Ovary (tissue), 9 donors: Measurements from ENCODE around the gene ATP1A4. TPM values are rescaled to one million over a fixed set of nuclear protein-coding genes. Genes with fewer than 3 reads are reported as not detected.

Source experiments
- DNase-seq, 5 donors: peaks; one replicate each; pipeline ENCODE4 v3.0.0-alpha.2; 2019 to 2020
- H3K27ac ChIP-seq, 2 donors: fragments of 200-600 bp; one replicate each; pipeline versions ENCODE4 v1.5.1 to v1.8.0; 2019 to 2022
- H3K27me3 ChIP-seq: fragments of 200-600 bp; one replicate; pipeline ENCODE4 v1.8.0; 2022
- H3K36me3 ChIP-seq: fragments of 200-600 bp; sonication (generic); one replicate; pipeline ENCODE4 v1.5.1; 2019
- H3K4me1 ChIP-seq: one replicate; pipeline ENCODE4 v1.8.1; 2013; ENCODE audit warnings: mild to moderate bottlenecking, moderate library complexity; ENCODE audit not compliant: insufficient read depth
- H3K4me3 ChIP-seq: fragments of 200-600 bp; sonication (generic); one replicate; pipeline ENCODE4 v1.5.1; 2017
- H3K9me3 ChIP-seq, 2 donors: fragments of 200-600 bp in 1 of 2; sonication (generic) in 1 of 2; one replicate each; pipeline versions ENCODE4 v1.5.1 to v1.8.1; 2013 to 2019; ENCODE audit warnings: mild to moderate bottlenecking in 1 of 2, moderate library complexity in 1 of 2
- EP300 ChIP-seq: sonication (generic); formaldehyde crosslinking; IDR thresholded peaks from one replicate; pipeline ENCODE4 v1.6.1; 2017; ENCODE audit warnings: antibody characterized with exemption
- POLR2A ChIP-seq: fragments of 450-650 bp; IDR thresholded peaks from one replicate; pipeline ENCODE4 v1.6.1; 2017; ENCODE audit warnings: antibody characterized with exemption, mild to moderate bottlenecking, moderate library complexity
- WGBS, 3 donors: extraction: QIAGEN DNeasy Blood & Tissue Kit in 1 of 3; methylation state at CpG; one replicate each; pipeline versions ENCODE4 v1.1.5 to v1.1.7; 2013 to 2017; 5-methylcytosine and 5-hydroxymethylcytosine counted together
- intact Hi-C, 4 donors: fragments of 100-400 bp; cut with DNase I; formaldehyde crosslinking; loops; one replicate each; pipeline versions ENCODE4 v1.11.0 to v1.15.1; 2022 to 2023
- polyA plus RNA-seq, 2 donors: library from polyadenylated mRNA; stranded (reverse); fragments of 200-250 nt in 1 of 2; fragments of 350-450 nt in 1 of 2; fragmentation: Illumina TruSeq in 1 of 2; extraction: RNeasy Lipid Tissue Mini Kit (QIAGEN cat#74804) in 1 of 2; gene quantifications; one replicate each; pipeline ENCODE4 v1.2.3, GENCODE V29; 2013 to 2014
- total RNA-seq, 7 donors: library from RNA; depleted of rRNA in 2 of 7; stranded (reverse); fragments of >200 nt in 2 of 7; fragmentation: NEBNext Ultra II Directional in 3 of 7; extraction: Animal tissue kit (Norgen Biotek cat#: 25700) in 3 of 7; gene quantifications; one replicate each; pipeline versions ENCODE4 v1.1.0 to v1.2.4, GENCODE V29; 2016 to 2023
- TF ChIP-seq, protein P1 (sequence below), 3 donors: fragments of 450-650 bp in 2 of 3; fragments of 200-600 bp in 1 of 3; IDR thresholded peaks; one replicate each; pipeline versions ENCODE4 v1.5.1 to v1.8.0; 2016 to 2022; ENCODE audit warnings: antibody characterized with exemption in 3 of 3, mild to moderate bottlenecking in 1 of 3
- donor health status: DM: no; HTN: no; CAD: no; lungs with moderate emphysema.
- donor health status: DM: no; HTN: no; CAD: no.
- donor health status: Bipolar disorder and iron deficiency.
- donor health status: DM: yes; HTN: yes; CAD: no.
- donor health status: DM: no; HTN: no; CAD: no.
- donor health status: DM: yes; HTN: yes; CAD: no.

Gene ATP1A4
- total and polyA plus RNA-seq, 9 donors, result 0.22 to 0.37 TPM; not detected in 7

DNA sequence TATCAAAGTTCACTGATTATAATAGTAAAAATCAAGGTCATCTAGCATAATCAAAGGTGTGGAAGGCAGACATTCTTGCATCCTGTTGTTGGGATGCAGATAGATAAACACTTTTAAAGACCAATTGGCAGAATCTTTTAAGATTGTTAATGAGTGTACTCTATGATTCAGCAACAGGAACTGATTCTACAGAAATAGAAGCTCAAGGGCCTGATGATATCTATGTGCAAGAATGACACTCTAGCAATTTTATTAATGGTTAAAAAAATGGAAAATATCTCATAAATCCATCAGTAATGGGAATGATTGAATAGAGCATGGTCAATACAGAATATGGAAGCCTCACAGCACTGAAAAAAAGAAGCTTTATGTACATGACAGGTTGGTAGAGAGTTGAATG, 2.2 kb upstream of the ATP1A4 start:
- Histone ChIP-seq H3K4me1 (no peaks in the 10 kb centered on the region), H3K27me3 (no peaks in the 10 kb centered on the region), H3K27ac (no peak overlapping the region), H3K36me3 (no peaks in the 10 kb centered on the region), H3K4me3 (no peak overlapping the region), H3K9me3 (no peaks in the 10 kb centered on the region)
- no peak for DNase-seq
- intact Hi-C loops, result no loop called here
- TF ChIP-seq EP300 (no peak), POLR2A (no peak)
- TF ChIP-seq, protein P1, sequence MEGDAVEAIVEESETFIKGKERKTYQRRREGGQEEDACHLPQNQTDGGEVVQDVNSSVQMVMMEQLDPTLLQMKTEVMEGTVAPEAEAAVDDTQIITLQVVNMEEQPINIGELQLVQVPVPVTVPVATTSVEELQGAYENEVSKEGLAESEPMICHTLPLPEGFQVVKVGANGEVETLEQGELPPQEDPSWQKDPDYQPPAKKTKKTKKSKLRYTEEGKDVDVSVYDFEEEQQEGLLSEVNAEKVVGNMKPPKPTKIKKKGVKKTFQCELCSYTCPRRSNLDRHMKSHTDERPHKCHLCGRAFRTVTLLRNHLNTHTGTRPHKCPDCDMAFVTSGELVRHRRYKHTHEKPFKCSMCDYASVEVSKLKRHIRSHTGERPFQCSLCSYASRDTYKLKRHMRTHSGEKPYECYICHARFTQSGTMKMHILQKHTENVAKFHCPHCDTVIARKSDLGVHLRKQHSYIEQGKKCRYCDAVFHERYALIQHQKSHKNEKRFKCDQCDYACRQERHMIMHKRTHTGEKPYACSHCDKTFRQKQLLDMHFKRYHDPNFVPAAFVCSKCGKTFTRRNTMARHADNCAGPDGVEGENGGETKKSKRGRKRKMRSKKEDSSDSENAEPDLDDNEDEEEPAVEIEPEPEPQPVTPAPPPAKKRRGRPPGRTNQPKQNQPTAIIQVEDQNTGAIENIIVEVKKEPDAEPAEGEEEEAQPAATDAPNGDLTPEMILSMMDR (IDR thresholded peaks at IDR 0.05), result no peak

DNA sequence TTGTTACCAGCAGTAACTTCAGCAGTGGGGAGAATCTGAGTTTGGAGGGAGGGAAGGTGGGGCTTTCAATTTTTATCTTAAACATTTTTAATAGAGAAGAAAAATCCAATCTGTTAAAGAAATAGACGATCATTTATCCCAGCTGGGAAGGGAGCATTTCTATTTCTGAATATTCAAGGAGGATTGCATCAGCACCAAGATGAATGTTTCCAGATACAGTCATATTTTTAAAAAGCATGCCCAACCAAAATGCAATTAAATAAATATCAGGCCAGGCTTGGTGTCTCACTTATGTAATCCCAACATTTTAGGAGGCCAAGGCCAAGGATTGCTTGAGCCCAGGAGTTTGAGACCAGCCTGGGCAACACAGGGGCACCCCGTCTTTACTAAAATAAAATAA, 1.7 kb upstream of the ATP1A4 start:
- H3K27ac ChIP-seq, result no peak overlapping the region
- DNase-seq, result no peak
- intact Hi-C loops, result no loop called here
- H3K27me3 ChIP-seq, result no peaks in the 10 kb centered on the region
- H3K9me3 ChIP-seq, result no peaks in the 10 kb centered on the region
- WGBS, 3 donors, result 42 to 51% (median 48%) methylated on average over 2 of the region's 2 CpGs
- H3K4me3 ChIP-seq, result no peak overlapping the region
- TF ChIP-seq, protein P1 (IDR thresholded peaks at IDR 0.05), result no peak
- TF ChIP-seq EP300 (no peak), POLR2A (no peak)
- H3K36me3 ChIP-seq, result no peaks in the 10 kb centered on the region
- H3K4me1 ChIP-seq, result no peaks in the 10 kb centered on the region

DNA sequence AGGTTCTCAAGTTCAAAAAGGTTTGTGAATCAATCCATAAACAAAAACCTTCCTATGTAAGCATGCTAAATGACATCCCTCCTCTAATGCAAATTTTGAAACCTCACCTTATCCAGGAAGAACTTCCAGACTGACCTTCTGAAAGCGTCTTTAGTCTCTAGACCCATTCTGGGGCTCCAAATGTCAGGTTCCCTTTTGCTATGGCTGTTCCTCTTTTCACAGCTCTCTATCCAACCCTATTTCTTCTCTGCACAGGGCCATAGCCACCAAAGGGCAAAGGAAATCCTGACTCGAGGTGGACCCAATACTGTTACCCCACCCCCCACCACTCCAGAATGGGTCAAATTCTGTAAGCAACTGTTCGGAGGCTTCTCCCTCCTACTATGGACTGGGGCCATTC, 3.4 kb downstream of the ATP1A4 start:
- no peaks in the 10 kb centered on the region for H3K9me3 ChIP-seq
- no peak for DNase-seq
- H3K27me3 ChIP-seq, result no peaks in the 10 kb centered on the region
- TF ChIP-seq, protein P1 (IDR thresholded peaks at IDR 0.05), result no peak
- TF ChIP-seq POLR2A (no peak), EP300 (no peak)
- 81 to 88% (median 85%) methylated on average over 3 of the region's 3 CpGs for WGBS, 3 donors
- intact Hi-C loops, result no loop called here
- H3K4me3 ChIP-seq, result no peak overlapping the region
- no peaks in the 10 kb centered on the region for H3K4me1 ChIP-seq
- no peak overlapping the region for H3K27ac ChIP-seq
- H3K36me3 ChIP-seq, result no peaks in the 10 kb centered on the region

DNA sequence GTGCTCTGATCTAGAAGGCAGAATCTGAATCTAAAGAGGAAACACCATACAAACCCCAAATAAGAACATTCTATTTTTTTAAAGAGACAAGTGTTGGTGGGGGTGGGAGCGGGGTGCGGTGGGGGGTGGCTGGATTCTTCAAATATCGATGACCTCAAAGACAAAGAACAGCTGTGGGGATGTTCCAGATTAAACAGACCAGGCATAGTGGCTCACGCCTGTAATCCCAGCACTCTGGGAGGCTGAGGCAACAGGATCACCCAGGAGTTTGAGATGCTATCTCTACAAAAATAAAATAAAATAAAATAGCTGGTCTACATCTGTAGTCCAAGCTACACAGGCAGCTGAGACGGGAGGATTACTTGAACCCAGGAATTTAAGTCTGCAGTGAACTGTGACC, 5.0 kb downstream of the ATP1A4 start:
- WGBS, 3 donors, result 64 to 67% (median 65%) methylated on average over 5 of the region's 5 CpGs
- Histone ChIP-seq H3K4me1 (no peaks in the 10 kb centered on the region), H3K9me3 (no peaks in the 10 kb centered on the region), H3K27ac (no peak overlapping the region), H3K36me3 (no peaks in the 10 kb centered on the region), H3K27me3 (no peaks in the 10 kb centered on the region), H3K4me3 (no peak overlapping the region)
- TF ChIP-seq EP300, result no peak
- no peak for TF ChIP-seq POLR2A
- TF ChIP-seq, protein P1 (IDR thresholded peaks at IDR 0.05), result no peak
- DNase-seq, result no peak
- intact Hi-C loops, result no loop called here

DNA sequence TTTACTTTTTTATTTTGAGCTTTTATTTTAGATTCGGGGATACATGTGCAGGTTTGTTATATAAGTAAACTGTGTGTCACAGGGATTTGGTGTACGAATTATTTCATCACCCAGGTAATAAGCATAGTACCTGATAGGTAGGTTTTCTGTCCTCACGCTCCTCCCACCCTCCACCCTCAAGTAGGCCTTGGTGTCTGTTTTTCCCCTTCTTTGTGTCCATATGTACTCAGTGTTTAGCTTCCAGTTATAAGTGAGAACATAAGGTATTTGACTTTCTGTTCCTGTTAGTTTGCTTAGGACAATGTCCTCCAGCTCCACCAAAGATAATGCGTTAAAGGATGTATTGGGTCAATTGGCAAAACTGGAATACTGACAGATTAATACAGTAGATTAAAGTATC, 5.8 kb downstream of the ATP1A4 start:
- Histone ChIP-seq H3K4me1 (no peaks in the 10 kb centered on the region), H3K36me3 (no peaks in the 10 kb centered on the region), H3K4me3 (no peak overlapping the region), H3K9me3 (no peaks in the 10 kb centered on the region), H3K27me3 (no peaks in the 10 kb centered on the region), H3K27ac (no peak overlapping the region)
- no peak for DNase-seq
- WGBS, 3 donors, result 74 to 80% (median 76%) methylated on average over 4 of the region's 4 CpGs
- intact Hi-C loops, result no loop called here
- TF ChIP-seq EP300, result no peak
- TF ChIP-seq, protein P1 (IDR thresholded peaks at IDR 0.05), result no peak
- no peak for TF ChIP-seq POLR2A
